GM10248 (cell line): ENCODE results near the gene GFOD2.

ENCODE experiments used
- CTCF ChIA-PET: fragments of 300-600 bp; sonication (Branson Sonifier 250); formaldehyde crosslinking; extraction: SDS; loops from one replicate; lab custom pipeline; 2021; ENCODE audit warnings: antibody characterized with exemption; lab: Yijun Ruan, JAX
- POLR2A ChIA-PET: fragments of 350-650 bp; sonication (Branson Sonifier 250); formaldehyde crosslinking; extraction: SDS; loops from one replicate; lab custom pipeline; 2020; ENCODE audit warnings: antibody characterized with exemption; lab: Yijun Ruan, JAX
- DNase-seq: peaks from one replicate; pipeline ENCODE4 v3.0.0; 2012; ENCODE audit errors: extremely low spot score
- TF ChIP-seq, protein P1 (sequence below): IDR thresholded peaks from 2 replicates; pipeline ENCODE4 v1.5.1; 2012; ENCODE audit warnings: mild to moderate bottlenecking, low read depth; ENCODE audit errors: extremely low read depth, missing control alignments, control extremely low read depth

The GFOD2 gene, protein sequence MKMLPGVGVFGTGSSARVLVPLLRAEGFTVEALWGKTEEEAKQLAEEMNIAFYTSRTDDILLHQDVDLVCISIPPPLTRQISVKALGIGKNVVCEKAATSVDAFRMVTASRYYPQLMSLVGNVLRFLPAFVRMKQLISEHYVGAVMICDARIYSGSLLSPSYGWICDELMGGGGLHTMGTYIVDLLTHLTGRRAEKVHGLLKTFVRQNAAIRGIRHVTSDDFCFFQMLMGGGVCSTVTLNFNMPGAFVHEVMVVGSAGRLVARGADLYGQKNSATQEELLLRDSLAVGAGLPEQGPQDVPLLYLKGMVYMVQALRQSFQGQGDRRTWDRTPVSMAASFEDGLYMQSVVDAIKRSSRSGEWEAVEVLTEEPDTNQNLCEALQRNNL

DNA sequence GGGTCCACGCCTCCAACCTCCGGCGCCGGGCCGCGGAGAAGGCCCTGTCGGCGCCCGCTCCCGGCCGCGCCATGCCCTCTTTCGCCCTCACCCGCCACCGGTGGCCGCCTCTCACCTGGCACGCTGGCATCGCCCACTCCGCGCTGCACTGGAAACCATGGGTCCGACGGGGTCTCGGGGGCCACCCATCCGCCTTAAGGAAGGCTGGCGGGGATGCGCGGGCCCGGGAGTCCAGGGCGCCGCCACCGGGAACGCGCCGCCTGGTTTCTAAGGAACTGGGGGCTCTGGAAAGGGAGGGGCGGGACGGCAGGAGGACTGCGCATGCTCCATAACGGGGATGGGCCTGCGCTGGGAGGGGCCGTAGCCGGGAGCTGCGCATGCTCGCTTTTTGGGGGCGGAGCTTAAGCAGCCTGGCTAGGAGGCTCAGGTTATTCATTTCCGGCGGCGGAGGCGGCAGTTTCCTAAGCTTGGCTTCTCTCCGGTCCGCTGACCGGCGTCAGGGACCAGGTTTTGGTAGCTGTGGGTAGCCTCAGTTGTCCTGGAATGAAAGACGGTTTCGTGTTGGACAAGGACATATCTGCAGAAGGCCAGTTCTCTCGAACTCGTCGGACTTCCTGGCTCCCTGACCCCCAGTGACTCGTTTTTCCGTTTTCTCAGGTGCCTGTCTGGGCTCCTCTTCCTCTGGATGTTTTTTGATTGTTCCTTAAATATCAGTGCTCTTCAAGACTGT, at the start of gene GFOD2:
Gene GFOD2, minus strand, starts transcription at position 269 of the 730 bp plus-strand sequence. CDS start 33,601 bp downstream, outside the sequence.
- DNase-seq, result peak; percentile 100
- ChIA-PET CTCF (interaction anchor here (0.7 to 3.1 kb wide), 15 partner anchors 10 to 238 kb away, joined by 3 to 15 read pairs (median 4); partner anchors contain the start of genes ATP6V0D1, CARMIL2, CTCF and TSNAXIP1), POLR2A (interaction anchor here (0.5 to 1.2 kb wide), 4 partner anchors 13 to 87 kb away, joined by 3 to 9 read pairs (median 4); partner anchors contain the start of genes RANBP10 and TSNAXIP1)
- TF ChIP-seq, protein P1, sequence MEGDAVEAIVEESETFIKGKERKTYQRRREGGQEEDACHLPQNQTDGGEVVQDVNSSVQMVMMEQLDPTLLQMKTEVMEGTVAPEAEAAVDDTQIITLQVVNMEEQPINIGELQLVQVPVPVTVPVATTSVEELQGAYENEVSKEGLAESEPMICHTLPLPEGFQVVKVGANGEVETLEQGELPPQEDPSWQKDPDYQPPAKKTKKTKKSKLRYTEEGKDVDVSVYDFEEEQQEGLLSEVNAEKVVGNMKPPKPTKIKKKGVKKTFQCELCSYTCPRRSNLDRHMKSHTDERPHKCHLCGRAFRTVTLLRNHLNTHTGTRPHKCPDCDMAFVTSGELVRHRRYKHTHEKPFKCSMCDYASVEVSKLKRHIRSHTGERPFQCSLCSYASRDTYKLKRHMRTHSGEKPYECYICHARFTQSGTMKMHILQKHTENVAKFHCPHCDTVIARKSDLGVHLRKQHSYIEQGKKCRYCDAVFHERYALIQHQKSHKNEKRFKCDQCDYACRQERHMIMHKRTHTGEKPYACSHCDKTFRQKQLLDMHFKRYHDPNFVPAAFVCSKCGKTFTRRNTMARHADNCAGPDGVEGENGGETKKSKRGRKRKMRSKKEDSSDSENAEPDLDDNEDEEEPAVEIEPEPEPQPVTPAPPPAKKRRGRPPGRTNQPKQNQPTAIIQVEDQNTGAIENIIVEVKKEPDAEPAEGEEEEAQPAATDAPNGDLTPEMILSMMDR, result no peak

DNA sequence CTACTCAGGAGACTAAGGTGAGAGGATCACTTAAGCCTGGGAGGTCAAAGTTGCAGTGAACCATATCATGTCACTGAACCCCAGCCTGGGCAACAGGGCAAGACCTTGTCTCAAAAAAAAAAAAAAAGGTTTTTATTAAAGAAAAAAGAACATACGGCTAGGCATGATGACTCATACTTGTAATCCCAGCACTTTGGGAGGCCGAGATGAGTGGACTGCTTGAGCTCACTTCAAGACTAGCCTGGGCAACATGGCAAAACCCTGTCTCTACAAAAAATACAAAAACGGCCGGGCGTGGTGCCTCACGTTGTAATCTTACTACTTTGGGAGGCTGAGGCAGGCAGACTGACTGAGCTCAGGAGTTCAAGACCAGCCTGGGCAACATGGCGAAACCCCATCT, 48.8 kb upstream of the GFOD2 start:
- DNase-seq, result no peak
- ChIA-PET POLR2A (interaction anchor here (0.6 kb wide), 1 partner anchor 12 kb away, joined by 5 read pairs; no protein-coding TSS in a partner anchor), CTCF (interaction anchor here (0.8 to 2.4 kb wide), 3 partner anchors 9 to 12 kb away, joined by 4 to 8 read pairs (median 6); no protein-coding TSS in a partner anchor)
- TF ChIP-seq, protein P1, result no peak

DNA sequence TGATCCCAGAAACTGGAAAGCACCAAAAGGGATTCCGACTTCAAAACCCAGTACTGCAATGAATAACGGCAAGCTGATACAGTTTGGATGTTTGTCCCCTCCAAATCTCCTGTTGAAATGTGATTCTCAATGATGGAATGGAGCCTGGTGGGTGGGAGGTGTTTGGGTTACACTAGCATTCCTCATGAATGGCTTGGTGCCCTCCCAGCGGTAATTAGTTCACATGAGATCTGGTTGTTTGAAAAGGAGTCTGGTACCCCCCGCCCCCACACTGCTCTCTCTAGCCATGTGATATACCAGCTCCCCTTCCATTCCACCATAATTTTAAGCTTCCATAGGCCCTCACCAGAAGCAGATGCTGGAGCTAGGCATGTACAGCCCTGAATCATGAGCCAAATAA, 47.2 kb upstream of the GFOD2 start:
- TF ChIP-seq, protein P1, result no peak
- ChIA-PET POLR2A (no interaction called here), CTCF (interaction anchor here (0.8 to 1.7 kb wide), 3 partner anchors 11 to 94 kb away, joined by 3 to 4 read pairs (median 3); no protein-coding TSS in a partner anchor)
- no peak for DNase-seq

DNA sequence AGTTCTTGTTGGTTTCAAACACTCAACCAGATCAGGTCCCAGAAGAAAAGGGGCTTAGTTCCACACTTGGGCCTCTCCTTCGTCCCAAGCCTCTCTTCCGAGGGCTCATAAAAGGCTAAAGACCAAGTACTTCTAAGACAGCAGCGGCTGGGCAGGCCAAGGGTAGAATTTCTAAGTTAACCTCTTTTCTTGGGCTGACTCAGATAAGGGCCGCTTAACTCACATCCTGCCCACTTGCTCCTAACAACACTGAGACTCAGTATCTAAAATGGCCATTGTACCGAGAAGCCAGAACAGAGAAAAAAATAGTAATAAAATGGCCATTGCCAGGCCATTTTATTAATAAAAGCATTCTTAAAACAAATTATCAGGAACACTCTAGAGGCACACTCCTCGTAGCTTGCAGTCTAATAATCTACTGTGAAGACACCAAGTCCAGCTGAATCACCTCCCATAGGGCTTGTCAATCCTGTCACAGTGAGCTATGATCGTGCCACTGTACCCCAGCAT, 45.1 kb upstream of the GFOD2 start:
- CTCF ChIA-PET, result no interaction called here
- POLR2A ChIA-PET, result no interaction called here
- DNase-seq, result no peak
- TF ChIP-seq, protein P1, result no peak

DNA sequence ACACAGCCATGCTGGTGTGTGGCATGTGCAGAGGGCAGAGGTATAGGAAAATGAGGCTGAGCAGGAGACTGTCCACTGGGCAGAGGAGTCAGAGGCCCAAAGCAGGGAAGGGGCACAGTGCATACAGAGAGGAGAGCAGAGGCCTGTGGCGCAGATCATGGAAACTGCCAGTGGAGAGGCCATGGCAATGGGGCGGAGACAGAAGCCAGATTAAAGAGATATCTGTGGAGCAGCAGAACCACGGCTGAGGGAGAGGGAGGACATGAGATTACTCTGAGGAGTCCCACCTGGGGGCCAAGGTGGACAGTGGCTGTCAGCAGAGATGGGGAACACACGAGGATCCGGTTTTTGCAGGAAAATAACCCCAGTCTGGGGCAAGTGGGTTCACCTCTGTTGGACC, 44.0 kb upstream of the GFOD2 start:
- TF ChIP-seq, protein P1, result no peak
- DNase-seq, result no peak
- ChIA-PET CTCF (interaction anchor here (1.7 kb wide), 1 partner anchor 242 kb away, joined by 6 read pairs; no protein-coding TSS in a partner anchor), POLR2A (no interaction called here)

DNA sequence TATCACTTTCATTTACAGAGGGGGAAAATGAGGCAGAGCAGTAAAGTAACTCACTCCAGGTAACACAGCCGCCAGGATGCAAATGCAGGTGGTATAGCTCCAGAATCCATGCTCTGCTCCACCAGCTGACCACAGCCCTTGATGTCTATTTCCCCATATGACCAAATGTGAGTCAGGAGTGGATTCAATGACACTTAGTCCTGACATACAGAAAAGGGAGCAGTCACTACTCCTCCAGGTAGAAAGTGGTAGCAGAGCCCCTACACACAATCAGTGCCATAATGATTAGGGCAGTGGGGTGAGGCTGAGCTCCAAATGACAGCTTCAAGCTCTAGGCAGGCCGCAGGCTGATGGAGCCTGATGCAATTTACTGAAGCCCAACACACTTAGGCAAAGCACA, 43.3 kb upstream of the GFOD2 start:
- ChIA-PET CTCF (interaction anchor here (1.4 to 1.7 kb wide), 2 partner anchors 47 to 242 kb away, joined by 4 to 6 read pairs; no protein-coding TSS in a partner anchor), POLR2A (no interaction called here)
- DNase-seq, result no peak
- TF ChIP-seq, protein P1, result no peak
